HepG2 (cell line): ENCODE measurements around the gene BCDIN3D. TPM values are rescaled to one million over a fixed set of nuclear protein-coding genes. Genes with fewer than 3 reads are reported as not detected.

Experiments used
- ADNP ChIP-seq: sonication (generic); formaldehyde crosslinking; IDR thresholded peaks from 2 replicates; pipeline ENCODE4 v1.4.0; 2020; ENCODE audit warnings: missing genetic modification reagents
- KDM2A ChIP-seq: sonication (generic); formaldehyde crosslinking; IDR thresholded peaks from 2 replicates; pipeline ENCODE4 v1.4.0; 2020; ENCODE audit warnings: low read depth, missing genetic modification reagents, borderline replicate concordance
- KDM5A ChIP-seq: fragments of 200-600 bp; sonication (generic); IDR thresholded peaks from 2 replicates; pipeline ENCODE4 v1.7.0; 2018; ENCODE audit warnings: antibody characterized with exemption, mild to moderate bottlenecking, low read length, borderline replicate concordance
- NFE2 ChIP-seq: sonication (generic); formaldehyde crosslinking; IDR thresholded peaks from 2 replicates; pipeline ENCODE4 v1.4.0; 2020; ENCODE audit warnings: missing genetic modification reagents
- NR2F6 ChIP-seq, 2 experiments: IDR thresholded peaks; 2 replicates each; pipeline ENCODE4 v1.6.1; 2016; ENCODE audit warnings: antibody characterized with exemption in 1 of 2, mild to moderate bottlenecking in 1 of 2
- PAF1 ChIP-seq: IDR thresholded peaks from 2 replicates; pipeline ENCODE4 v1.6.1; 2016; ENCODE audit warnings: missing genetic modification reagents, missing compliant biosample characterization
- RFXANK ChIP-seq: IDR thresholded peaks from 2 replicates; pipeline ENCODE4 v1.6.1; 2016
- SP1 ChIP-seq, 2 experiments: fragments of 450-650 bp in 1 of 2; sonication (generic) in 1 of 2; formaldehyde crosslinking in 1 of 2; IDR thresholded peaks; 2 replicates each; pipeline versions ENCODE4 v1.4.0 to v1.6.1; 2016 to 2020; ENCODE audit warnings: missing genetic modification reagents in 1 of 2
- TAF15 ChIP-seq: fragments of 200-400 bp; formaldehyde crosslinking; IDR thresholded peaks from one replicate; pipeline ENCODE4 v1.6.1; 2018; ENCODE audit warnings: mild to moderate bottlenecking, low read depth, low read length; ENCODE audit not compliant: poor library complexity, severe bottlenecking
- ZNF350 ChIP-seq: sonication (generic); formaldehyde crosslinking; IDR thresholded peaks from 2 replicates; pipeline ENCODE4 v1.4.0; 2020; ENCODE audit warnings: mild to moderate bottlenecking, low read depth, missing genetic modification reagents, borderline replicate concordance
- ZSCAN20 ChIP-seq: sonication (generic); formaldehyde crosslinking; IDR thresholded peaks from 2 replicates; pipeline ENCODE4 v1.4.0; 2020; ENCODE audit warnings: missing genetic modification reagents, mild to moderate bottlenecking, borderline replicate concordance
- polyA plus RNA-seq, 8 experiments: library from polyadenylated mRNA; depleted of rRNA in 3 of 8; stranded (reverse) in 7 of 8; unstranded in 1 of 8; fragments of >200 nt; fragmentation: Illumina TruSeq in 4 of 8; extraction: Trizol in 4 of 8; gene quantifications; 2 replicates each; pipeline versions ENCODE4 v1.2.1 to v1.2.3, GENCODE V29; 2011 to 2016; ENCODE audit warnings: low read depth in 4 of 8, missing spikeins in 1 of 8, mixed read lengths in 1 of 8; ENCODE audit not compliant: insufficient read depth in 1 of 8
- total RNA-seq, 5 experiments: library from RNA; depleted of rRNA; stranded (reverse); fragments of >200 nt; fragmentation: Illumina TruSeq; extraction: Trizol; gene quantifications; 2 replicates each; pipeline ENCODE4 v1.2.3, GENCODE V29; 2016; ENCODE audit warnings: low read depth in 1 of 5
- TF ChIP-seq, protein P1 (sequence below): IDR thresholded peaks from 2 replicates; pipeline ENCODE4 v1.6.1; 2016
- TF ChIP-seq, protein P2 (sequence below): IDR thresholded peaks from 2 replicates; pipeline ENCODE4 v1.6.1; 2016
- TF ChIP-seq, protein P3 (sequence below): sonication (generic); formaldehyde crosslinking; IDR thresholded peaks from 2 replicates; pipeline ENCODE4 v1.4.0; 2020; ENCODE audit warnings: missing genetic modification reagents, low read depth, mild to moderate bottlenecking, borderline replicate concordance
- TF ChIP-seq, protein P4 (sequence below): sonication (generic); formaldehyde crosslinking; IDR thresholded peaks from 2 replicates; pipeline ENCODE4 v1.8.0; 2022; ENCODE audit warnings: low read depth, missing genetic modification reagents
- TF ChIP-seq, protein P5 (sequence below): sonication (generic); formaldehyde crosslinking; IDR thresholded peaks from one replicate; pipeline ENCODE4 v1.5.1; 2020; ENCODE audit warnings: mild to moderate bottlenecking, missing genetic modification reagents; ENCODE audit errors: not compliant biosample characterization

Gene BCDIN3D
- total and polyA plus RNA-seq, 2 of the 13 experiments (the other 11 are each of a cell fraction or from before 2014, with no cell fraction given): 2.2 to 2.5 TPM

DNA sequence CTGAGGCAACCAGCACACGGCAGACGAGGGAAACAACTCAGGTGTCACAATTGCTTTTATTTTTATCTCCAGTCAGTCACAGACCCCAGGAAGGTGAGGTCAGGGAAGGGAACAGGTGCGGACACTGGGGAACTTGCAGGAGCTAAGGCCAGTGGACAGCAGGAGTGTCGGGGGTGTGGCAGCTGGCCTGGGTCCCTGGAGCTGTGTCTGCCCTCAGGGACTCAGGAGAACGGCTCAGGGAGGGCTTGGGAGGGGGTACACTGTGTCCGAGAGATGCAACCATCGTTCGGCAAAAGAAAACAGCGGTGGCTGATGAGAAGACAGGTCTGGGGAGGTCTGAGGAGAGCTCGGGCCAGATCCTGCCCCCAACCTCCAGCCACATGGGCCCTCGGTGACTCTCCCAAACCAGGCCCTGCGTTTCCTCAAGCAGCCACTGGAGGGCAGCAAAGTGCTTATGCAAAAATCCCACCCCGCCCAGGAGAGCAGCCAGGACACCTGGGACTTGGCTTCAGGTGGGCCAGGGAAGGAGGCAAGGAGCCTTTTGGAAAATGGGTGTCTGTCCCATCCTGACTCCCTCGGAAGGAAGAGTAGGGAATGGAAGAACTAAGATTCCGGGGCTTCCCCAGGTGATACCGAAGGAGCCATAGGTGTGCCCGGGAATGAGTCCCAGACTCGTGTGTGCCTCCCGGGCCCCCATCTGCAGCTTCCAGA is 24.1 kb upstream of the BCDIN3D start (continued):
- TF ChIP-seq, protein P1, sequence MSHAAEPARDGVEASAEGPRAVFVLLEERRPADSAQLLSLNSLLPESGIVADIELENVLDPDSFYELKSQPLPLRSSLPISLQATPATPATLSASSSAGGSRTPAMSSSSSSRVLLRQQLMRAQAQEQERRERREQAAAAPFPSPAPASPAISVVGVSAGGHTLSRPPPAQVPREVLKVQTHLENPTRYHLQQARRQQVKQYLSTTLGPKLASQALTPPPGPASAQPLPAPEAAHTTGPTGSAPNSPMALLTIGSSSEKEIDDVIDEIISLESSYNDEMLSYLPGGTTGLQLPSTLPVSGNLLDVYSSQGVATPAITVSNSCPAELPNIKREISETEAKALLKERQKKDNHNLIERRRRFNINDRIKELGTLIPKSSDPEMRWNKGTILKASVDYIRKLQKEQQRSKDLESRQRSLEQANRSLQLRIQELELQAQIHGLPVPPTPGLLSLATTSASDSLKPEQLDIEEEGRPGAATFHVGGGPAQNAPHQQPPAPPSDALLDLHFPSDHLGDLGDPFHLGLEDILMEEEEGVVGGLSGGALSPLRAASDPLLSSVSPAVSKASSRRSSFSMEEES (CRISPR knock-in tag): no peak
- TF ChIP-seq KDM5A (no peak), TAF15 (no peak), RFXANK (CRISPR knock-in tag) (no peak), ZNF350 (CRISPR knock-in tag) (no peak), SP1 (IDR thresholded peaks at IDR 0.05) (no peak), SP1 (CRISPR knock-in tag; IDR thresholded peaks at IDR 0.05) (no peak), NFE2 (CRISPR knock-in tag) (no peak), ZSCAN20 (CRISPR knock-in tag) (no peak), NR2F6 (IDR thresholded peaks at IDR 0.05) (no peak), NR2F6 (CRISPR knock-in tag; IDR thresholded peaks at IDR 0.05) (no peak), ADNP (CRISPR knock-in tag) (no peak), PAF1 (CRISPR knock-in tag) (no peak), KDM2A (CRISPR knock-in tag) (peak; percentile 54; the same call in 1 of the 2 replicates)
- TF ChIP-seq, protein P2, sequence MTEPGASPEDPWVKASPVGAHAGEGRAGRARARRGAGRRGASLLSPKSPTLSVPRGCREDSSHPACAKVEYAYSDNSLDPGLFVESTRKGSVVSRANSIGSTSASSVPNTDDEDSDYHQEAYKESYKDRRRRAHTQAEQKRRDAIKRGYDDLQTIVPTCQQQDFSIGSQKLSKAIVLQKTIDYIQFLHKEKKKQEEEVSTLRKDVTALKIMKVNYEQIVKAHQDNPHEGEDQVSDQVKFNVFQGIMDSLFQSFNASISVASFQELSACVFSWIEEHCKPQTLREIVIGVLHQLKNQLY (CRISPR knock-in tag): no peak
- TF ChIP-seq, protein P3, sequence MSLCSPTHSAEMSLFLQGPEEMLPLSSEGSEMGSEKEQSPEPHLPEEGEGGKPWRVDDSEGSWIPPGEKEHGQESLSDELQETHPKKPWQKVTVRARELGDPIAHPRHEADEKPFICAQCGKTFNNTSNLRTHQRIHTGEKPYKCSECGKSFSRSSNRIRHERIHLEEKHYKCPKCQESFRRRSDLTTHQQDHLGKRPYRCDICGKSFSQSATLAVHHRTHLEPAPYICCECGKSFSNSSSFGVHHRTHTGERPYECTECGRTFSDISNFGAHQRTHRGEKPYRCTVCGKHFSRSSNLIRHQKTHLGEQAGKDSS (CRISPR knock-in tag): no peak
- TF ChIP-seq, protein P4, sequence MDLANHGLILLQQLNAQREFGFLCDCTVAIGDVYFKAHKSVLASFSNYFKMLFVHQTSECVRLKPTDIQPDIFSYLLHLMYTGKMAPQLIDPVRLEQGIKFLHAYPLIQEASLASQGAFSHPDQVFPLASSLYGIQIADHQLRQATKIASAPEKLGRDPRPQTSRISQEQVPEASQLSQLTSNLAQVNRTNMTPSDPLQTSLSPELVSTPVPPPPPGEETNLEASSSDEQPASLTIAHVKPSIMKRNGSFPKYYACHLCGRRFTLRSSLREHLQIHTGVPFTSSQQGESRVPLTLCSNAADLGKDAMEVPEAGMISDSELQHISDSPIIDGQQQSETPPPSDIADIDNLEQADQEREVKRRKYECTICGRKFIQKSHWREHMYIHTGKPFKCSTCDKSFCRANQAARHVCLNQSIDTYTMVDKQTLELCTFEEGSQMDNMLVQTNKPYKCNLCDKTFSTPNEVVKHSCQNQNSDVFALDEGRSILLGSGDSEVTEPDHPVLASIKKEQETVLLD: no peak
- TF ChIP-seq, protein P5, sequence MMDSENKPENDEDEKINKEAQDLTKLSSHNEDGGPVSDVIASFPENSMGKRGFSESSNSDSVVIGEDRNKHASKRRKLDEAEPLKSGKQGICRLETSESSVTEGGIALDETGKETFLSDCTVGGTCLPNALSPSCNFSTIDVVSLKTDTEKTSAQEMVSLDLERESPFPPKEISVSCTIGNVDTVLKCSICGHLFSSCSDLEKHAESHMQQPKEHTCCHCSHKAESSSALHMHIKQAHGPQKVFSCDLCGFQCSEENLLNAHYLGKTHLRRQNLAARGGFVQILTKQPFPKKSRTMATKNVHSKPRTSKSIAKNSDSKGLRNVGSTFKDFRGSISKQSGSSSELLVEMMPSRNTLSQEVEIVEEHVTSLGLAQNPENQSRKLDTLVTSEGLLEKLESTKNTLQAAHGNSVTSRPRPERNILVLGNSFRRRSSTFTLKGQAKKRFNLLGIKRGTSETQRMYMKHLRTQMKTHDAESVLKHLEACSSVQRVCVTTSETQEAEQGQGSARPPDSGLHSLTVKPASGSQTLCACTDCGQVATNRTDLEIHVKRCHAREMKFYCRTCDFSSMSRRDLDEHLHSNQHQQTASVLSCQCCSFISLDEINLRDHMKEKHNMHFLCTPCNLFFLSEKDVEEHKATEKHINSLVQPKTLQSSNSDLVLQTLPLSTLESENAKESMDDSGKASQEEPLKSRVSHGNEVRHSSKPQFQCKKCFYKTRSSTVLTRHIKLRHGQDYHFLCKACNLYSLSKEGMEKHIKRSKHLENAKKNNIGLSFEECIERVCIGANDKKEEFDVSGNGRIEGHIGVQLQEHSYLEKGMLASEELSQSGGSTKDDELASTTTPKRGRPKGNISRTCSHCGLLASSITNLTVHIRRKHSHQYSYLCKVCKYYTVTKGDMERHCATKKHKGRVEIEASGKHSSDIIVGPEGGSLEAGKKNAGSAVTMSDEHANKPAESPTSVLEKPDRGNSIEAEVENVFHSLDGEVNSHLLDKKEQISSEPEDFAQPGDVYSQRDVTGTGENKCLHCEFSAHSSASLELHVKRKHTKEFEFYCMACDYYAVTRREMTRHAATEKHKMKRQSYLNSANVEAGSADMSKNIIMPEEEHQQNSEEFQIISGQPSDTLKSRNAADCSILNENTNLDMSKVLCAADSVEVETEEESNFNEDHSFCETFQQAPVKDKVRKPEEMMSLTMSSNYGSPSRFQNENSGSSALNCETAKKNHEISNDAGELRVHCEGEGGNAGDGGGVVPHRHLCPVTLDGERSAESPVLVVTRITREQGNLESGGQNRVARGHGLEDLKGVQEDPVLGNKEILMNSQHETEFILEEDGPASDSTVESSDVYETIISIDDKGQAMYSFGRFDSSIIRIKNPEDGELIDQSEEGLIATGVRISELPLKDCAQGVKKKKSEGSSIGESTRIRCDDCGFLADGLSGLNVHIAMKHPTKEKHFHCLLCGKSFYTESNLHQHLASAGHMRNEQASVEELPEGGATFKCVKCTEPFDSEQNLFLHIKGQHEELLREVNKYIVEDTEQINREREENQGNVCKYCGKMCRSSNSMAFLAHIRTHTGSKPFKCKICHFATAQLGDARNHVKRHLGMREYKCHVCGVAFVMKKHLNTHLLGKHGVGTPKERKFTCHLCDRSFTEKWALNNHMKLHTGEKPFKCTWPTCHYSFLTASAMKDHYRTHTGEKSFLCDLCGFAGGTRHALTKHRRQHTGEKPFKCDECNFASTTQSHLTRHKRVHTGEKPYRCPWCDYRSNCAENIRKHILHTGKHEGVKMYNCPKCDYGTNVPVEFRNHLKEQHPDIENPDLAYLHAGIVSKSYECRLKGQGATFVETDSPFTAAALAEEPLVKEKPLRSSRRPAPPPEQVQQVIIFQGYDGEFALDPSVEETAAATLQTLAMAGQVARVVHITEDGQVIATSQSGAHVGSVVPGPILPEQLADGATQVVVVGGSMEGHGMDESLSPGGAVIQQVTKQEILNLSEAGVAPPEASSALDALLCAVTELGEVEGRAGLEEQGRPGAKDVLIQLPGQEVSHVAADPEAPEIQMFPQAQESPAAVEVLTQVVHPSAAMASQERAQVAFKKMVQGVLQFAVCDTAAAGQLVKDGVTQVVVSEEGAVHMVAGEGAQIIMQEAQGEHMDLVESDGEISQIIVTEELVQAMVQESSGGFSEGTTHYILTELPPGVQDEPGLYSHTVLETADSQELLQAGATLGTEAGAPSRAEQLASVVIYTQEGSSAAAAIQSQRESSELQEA (CRISPR knock-in tag): no peak
